ENCODE measurements around the gene HEATR5B. TPM values are rescaled to one million over a fixed set of nuclear protein-coding genes. Genes with fewer than 3 reads are reported as not detected.

The HEATR5B gene
- total and polyA plus RNA-seq, 2 of the 8 experiments (the other 6 are each of a cell fraction or from before 2014, with no cell fraction given): 7.0 to 12.6 TPM

- TF ChIP-seq RBBP5 (IDR thresholded peaks at IDR 0.05; ENCODE audit: borderline replicate concordance, low read depth, low read length) (no peak; the same call in 1 of the 2 replicates), CHD2 (IDR thresholded peaks at IDR 0.05; ENCODE audit: low read length) (no peak), JUND (IDR thresholded peaks at IDR 0.05; ENCODE audit: low read length) (no peak), SIX5 (IDR thresholded peaks at IDR 0.05; ENCODE audit: low read depth, low read length) (no peak), GTF2F1 (IDR thresholded peaks at IDR 0.05; ENCODE audit: borderline replicate concordance, low read depth, low read length) (no peak), SP4 (IDR thresholded peaks at IDR 0.05; ENCODE audit: low read length) (no peak), CREB1 (IDR thresholded peaks at IDR 0.05) (no peak), NRF1 (IDR thresholded peaks at IDR 0.05; ENCODE audit: low read depth, low read length) (no peak), BCL11A (IDR thresholded peaks at IDR 0.05; ENCODE audit: low read depth in 2 of 2, low read length in 2 of 2) (no peak)
Observed at GRCh38 chr2:36965751-36966369, 118.3 kb downstream of the HEATR5B start (continued).

Data from H1 (cell line).